ENCODE measurements around the gene SNAI1. TPM values are rescaled to one million over a fixed set of nuclear protein-coding genes. Genes with fewer than 3 reads are reported as not detected.

SNAI1 gene
- polyA plus RNA-seq, 1 donor (not counting 4 experiments of a cell fraction or from before 2014, with no cell fraction given), result not detected

- no peak overlapping the region for H3K27ac ChIP-seq (ENCODE audit: control insufficient read depth, insufficient read depth, low read length)
- no peak overlapping the region for H3K4me2 ChIP-seq (ENCODE audit: control insufficient read depth, extremely low read depth, insufficient read depth, low read depth, low read length)
- DNase-seq (ENCODE audit: low read depth, low spot score) (no peak), FAIRE-seq (no peak)
- H3K9ac ChIP-seq (ENCODE audit: control insufficient read depth, extremely low read depth, insufficient read depth, low read length), result no peak overlapping the region
- dilution Hi-C loops (cut with MboI; ENCODE audit: extremely low pct_ligation_motif_present, low sequenced_read_pairs), result no loop called here
- no peaks in the 10 kb centered on the region for H3K27me3 ChIP-seq (ENCODE audit: control insufficient read depth, extremely low read depth, insufficient read depth, low read length)
- no peaks in the 10 kb centered on the region for H3K9me1 ChIP-seq (ENCODE audit: control insufficient read depth, extremely low read depth, insufficient read depth, low read length)
- no peak overlapping the region for H3K4me3 ChIP-seq (ENCODE audit: control insufficient read depth in 2 of 3, extremely low read depth in 1 of 3, insufficient read depth in 2 of 3, low read depth in 1 of 3, low read length in 3 of 3)
- TF ChIP-seq, protein P1, sequence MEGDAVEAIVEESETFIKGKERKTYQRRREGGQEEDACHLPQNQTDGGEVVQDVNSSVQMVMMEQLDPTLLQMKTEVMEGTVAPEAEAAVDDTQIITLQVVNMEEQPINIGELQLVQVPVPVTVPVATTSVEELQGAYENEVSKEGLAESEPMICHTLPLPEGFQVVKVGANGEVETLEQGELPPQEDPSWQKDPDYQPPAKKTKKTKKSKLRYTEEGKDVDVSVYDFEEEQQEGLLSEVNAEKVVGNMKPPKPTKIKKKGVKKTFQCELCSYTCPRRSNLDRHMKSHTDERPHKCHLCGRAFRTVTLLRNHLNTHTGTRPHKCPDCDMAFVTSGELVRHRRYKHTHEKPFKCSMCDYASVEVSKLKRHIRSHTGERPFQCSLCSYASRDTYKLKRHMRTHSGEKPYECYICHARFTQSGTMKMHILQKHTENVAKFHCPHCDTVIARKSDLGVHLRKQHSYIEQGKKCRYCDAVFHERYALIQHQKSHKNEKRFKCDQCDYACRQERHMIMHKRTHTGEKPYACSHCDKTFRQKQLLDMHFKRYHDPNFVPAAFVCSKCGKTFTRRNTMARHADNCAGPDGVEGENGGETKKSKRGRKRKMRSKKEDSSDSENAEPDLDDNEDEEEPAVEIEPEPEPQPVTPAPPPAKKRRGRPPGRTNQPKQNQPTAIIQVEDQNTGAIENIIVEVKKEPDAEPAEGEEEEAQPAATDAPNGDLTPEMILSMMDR (optimal IDR thresholded peaks at IDR 0.05 in 1 of 3, IDR thresholded peaks at IDR 0.05 in 1 of 3, conservative IDR thresholded peaks at IDR 0.05 in 1 of 3; ENCODE audit: extremely low read depth in 1 of 3, insufficient read depth in 2 of 3, low read length in 3 of 3), result no peak
- TF ChIP-seq EZH2 (IDR thresholded peaks at IDR 0.05; ENCODE audit: low read length), result no peak
- no peaks in the 10 kb centered on the region for H3K36me3 ChIP-seq (ENCODE audit: control insufficient read depth in 2 of 2, extremely low read depth in 1 of 2, insufficient read depth in 2 of 2, low read length in 2 of 2)
- H3K79me2 ChIP-seq (ENCODE audit: control insufficient read depth, insufficient read depth, low read length), result no peaks in the 10 kb centered on the region
- H4K20me1 ChIP-seq (ENCODE audit: control insufficient read depth, extremely low read depth, insufficient read depth, low read length), result no peaks in the 10 kb centered on the region
- no peaks in the 10 kb centered on the region for H3K9me3 ChIP-seq (ENCODE audit: control insufficient read depth, low read depth, low read length)
- H2AFZ ChIP-seq (ENCODE audit: control insufficient read depth, low read length), result no peak overlapping the region
- peaks cover 15% of the 10 kb centered on the region for H3K4me1 ChIP-seq (ENCODE audit: control insufficient read depth, extremely low read depth, insufficient read depth, low read length)
Observed at GRCh38 chr20:49970498-49970897, 12.3 kb upstream of the SNAI1 start.

GRCh38 chr20:49973981-49974380 lies 8.8 kb upstream of the SNAI1 start:
- Histone ChIP-seq H2AFZ (ENCODE audit: control insufficient read depth, low read length) (no peak overlapping the region), H3K4me1 (ENCODE audit: control insufficient read depth, extremely low read depth, insufficient read depth, low read length) (peaks cover 16% of the 10 kb centered on the region), H4K20me1 (ENCODE audit: control insufficient read depth, extremely low read depth, insufficient read depth, low read length) (no peaks in the 10 kb centered on the region), H3K27ac (ENCODE audit: control insufficient read depth, insufficient read depth, low read length) (no peak overlapping the region), H3K79me2 (ENCODE audit: control insufficient read depth, insufficient read depth, low read length) (no peaks in the 10 kb centered on the region), H3K4me3 (ENCODE audit: control insufficient read depth in 2 of 3, extremely low read depth in 1 of 3, insufficient read depth in 2 of 3, low read depth in 1 of 3, low read length in 3 of 3) (no peak overlapping the region), H3K36me3 (ENCODE audit: control insufficient read depth in 2 of 2, extremely low read depth in 1 of 2, insufficient read depth in 2 of 2, low read length in 2 of 2) (no peaks in the 10 kb centered on the region), H3K4me2 (ENCODE audit: control insufficient read depth, extremely low read depth, insufficient read depth, low read depth, low read length) (no peak overlapping the region), H3K9me1 (ENCODE audit: control insufficient read depth, extremely low read depth, insufficient read depth, low read length) (no peaks in the 10 kb centered on the region), H3K9ac (ENCODE audit: control insufficient read depth, extremely low read depth, insufficient read depth, low read length) (no peak overlapping the region), H3K27me3 (ENCODE audit: control insufficient read depth, extremely low read depth, insufficient read depth, low read length) (no peaks in the 10 kb centered on the region), H3K9me3 (ENCODE audit: control insufficient read depth, low read depth, low read length) (no peaks in the 10 kb centered on the region)
- TF ChIP-seq, protein P1 (optimal IDR thresholded peaks at IDR 0.05 in 1 of 3, IDR thresholded peaks at IDR 0.05 in 1 of 3, conservative IDR thresholded peaks at IDR 0.05 in 1 of 3; ENCODE audit: extremely low read depth in 1 of 3, insufficient read depth in 2 of 3, low read length in 3 of 3), result no peak
- TF ChIP-seq EZH2 (IDR thresholded peaks at IDR 0.05; ENCODE audit: low read length), result no peak
- DNase-seq (ENCODE audit: low read depth, low spot score), result no peak
- FAIRE-seq, result no peak
- dilution Hi-C loops (cut with MboI; ENCODE audit: extremely low pct_ligation_motif_present, low sequenced_read_pairs), result no loop called here

Measured in keratinocyte (primary cell).